HuH-7 (cell line): ENCODE results near the gene MAP7D1.
"Not testable (repeated sequence)": the region's sequence is repeated elsewhere in the genome, so short reads cannot be mapped to it uniquely, and the experiment has no call there.

Experiments
- DNase-seq: peaks from one replicate; pipeline ENCODE4 v3.0.0; 2011; ENCODE audit warnings: low spot score

The MAP7D1 gene

DNA sequence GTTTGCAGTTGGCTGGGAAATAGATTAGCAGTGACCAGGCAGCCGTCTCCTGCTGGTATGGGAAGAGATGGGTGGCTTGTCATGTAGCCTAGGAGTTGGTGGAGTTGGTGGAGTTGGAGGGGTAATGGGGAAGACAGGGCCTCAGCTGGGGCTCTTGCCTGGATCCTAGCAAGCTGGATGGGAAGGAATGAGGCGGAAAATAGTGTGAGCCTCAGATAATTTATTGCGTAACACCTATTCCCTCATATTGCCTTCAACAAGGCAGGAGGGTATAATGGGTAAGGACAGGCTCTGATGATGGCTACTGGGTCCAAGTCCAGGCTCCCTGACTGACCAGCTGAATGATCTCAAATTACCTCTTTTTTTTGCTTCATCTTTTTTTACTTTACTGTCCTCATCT, 12.6 kb downstream of the MAP7D1 start:
- DNase-seq: peak; percentile 52

DNA sequence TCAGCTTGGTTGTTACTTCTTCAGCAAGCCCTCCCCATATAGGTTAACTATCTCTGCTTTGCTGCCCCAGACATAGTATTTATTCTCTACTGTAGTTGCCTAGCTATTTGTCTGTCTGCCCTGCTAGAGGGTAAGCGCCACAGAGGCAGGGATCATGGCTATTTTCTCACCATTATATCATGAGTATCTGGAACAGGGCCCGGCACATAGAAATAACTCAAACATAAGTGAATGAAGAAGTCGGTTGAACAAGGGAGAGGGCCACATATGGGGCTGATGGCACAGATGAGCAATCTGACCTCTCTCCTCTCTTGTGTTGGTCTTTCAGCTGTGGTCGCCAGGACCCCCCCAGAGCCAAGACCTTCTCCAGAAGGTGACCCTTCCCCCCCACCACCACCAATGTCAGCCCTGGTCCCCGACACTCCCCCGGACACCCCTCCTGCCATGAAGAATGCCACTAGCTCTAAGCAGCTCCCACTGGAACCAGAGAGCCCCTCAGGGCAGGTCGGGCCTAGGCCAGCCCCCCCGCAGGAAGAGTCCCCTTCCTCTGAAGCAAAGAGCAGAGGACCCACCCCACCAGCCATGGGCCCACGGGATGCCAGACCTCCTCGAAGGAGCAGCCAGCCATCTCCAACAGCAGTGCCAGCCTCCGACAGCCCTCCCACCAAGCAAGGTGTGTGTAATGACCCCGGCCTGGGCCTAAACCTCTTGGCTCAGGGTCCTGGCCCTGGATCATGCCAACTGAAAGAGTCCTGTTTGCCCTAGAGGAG, 14.9 kb downstream of the MAP7D1 start:
- no peak for DNase-seq

DNA sequence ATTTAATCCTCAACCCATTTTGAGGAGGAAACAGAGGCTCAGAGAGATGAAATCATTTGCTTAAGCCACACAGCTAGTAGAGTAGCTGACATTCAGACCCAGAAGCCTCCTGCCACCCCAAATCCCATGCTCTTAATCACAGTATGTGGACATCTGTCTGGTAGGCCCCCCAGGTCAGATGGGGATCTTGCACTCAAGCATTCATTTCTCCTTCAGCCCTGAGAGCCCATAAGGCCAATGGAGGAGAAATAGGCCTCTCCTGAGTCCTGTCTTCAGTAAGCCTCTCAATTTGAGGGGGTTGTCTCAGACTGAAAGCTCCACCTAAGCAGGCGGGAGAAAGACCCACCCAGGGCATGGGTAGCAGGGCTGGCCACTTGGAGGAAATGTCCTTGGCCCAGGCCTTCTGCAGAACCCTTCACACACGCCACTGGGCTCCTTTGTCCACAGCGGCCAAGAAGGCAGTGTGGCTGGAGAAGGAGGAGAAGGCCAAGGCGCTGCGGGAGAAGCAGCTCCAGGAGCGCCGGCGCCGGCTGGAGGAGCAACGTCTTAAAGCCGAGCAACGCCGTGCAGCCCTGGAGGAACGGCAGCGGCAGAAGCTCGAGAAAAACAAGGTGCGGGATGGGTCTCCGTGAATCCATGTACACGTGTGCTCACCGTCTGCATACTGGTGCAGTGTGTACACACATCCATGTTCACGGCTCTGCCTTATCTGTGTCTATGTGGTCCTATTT, 16.2 kb downstream of the MAP7D1 start:
- no peak for DNase-seq

DNA sequence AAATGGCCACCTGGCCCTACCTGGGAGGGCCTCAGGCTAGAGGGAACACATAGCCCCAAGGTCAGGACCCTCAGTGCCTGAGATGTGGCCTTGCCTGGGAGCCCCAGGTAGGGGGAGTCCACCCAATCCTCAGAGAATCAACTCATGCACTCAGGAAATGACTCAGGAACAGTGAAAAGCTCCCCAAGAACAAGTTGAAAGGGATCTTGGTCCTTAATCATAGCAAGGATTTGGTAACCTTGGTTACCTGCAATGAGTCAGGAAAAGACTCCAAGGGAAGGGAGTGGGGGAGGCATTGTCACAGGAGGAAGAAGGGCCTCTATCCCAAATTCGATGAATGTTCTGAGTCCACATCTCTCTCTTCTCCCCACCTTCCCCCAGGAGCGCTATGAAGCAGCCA, 17.0 kb downstream of the MAP7D1 start:
- no peak for DNase-seq

DNA sequence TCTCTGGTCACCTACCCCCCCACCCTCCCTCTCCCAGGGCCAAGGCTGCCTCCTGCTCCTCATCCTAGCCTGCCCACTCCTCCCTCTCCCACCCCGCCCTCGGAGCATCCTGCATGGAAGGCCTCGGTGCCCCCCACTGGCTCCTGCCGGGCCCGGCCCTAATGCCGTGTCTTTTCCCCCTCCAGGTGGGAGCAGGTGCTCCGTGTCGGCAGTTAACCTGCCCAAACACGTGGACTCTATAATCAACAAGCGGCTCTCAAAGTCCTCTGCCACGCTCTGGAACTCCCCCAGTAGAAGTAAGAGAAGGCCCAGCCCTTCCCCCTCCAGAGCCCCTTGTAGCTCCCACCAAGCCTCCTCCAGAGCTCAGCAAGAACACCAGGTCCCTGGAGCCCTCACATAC, 18.8 kb downstream of the MAP7D1 start:
- no peak for DNase-seq

- DNase-seq: no peak
Observed at GRCh38 chr1:36175137-36176095, 19.5 kb downstream of the MAP7D1 start.

GRCh38 chr1:36176106-36176949, 20.4 kb downstream of the MAP7D1 start:
- no peak for DNase-seq

DNA sequence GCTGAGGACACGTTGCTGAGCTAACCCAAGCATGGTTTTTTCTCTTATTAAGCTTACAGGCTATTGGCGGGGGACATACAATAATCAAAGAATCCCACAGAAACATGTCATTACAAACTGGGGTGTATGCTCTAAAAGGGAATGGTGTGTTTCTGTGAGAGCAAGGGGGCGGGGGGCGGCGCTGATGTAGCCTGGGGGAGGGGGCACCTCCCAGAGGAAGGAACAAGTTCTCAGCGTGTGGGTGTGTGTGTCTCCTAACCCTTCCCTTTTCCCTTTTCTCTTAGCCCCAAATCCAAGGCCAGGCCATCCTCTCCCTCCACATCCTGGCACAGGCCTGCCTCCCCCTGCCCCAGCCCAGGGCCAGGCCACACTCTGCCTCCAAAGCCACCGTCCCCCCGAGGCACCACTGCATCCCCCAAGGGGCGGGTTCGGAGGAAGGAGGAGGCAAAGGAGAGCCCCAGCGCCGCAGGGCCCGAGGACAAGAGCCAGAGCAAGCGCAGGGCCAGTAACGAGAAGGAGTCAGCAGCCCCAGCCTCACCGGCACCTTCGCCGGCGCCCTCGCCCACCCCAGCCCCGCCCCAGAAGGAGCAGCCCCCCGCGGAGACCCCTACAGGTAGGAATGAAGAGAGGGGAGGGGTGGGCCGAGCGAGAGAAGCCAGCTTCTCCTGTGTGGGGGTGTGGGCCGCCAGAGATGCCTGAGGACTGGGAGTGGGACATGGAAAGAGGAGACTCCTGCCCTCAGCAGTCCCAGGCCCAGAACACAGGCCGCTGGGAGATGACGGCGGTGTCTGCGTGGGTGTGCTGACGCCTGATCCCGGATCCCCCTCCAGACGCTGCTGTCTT, 21.9 kb downstream of the MAP7D1 start:
- no peak for DNase-seq

GRCh38 chr1:36178471-36179219, 22.7 kb downstream of the MAP7D1 start:
- DNase-seq: no peak

DNA sequence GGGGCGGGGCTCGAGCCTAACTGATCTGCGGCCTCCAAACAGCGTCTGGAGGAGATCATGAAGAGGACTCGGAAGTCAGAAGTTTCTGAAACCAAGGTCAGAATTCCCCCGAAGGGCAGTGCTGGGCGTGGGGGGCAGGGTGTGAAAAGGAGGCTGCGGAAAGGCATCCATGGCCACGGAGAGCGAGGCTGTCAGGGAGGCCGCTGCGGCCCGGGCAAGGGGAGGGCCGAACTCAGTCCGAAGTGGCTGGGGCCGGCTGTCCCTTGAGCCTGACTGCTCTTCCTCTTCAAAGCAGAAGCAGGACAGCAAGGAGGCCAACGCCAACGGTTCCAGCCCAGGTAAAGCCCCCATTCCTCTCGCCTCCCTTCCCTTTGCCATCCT, 23.2 kb downstream of the MAP7D1 start:
- DNase-seq: no peak

- DNase-seq: no peak
Observed at GRCh38 chr1:36182734-36183133, 26.8 kb downstream of the MAP7D1 start.

DNA sequence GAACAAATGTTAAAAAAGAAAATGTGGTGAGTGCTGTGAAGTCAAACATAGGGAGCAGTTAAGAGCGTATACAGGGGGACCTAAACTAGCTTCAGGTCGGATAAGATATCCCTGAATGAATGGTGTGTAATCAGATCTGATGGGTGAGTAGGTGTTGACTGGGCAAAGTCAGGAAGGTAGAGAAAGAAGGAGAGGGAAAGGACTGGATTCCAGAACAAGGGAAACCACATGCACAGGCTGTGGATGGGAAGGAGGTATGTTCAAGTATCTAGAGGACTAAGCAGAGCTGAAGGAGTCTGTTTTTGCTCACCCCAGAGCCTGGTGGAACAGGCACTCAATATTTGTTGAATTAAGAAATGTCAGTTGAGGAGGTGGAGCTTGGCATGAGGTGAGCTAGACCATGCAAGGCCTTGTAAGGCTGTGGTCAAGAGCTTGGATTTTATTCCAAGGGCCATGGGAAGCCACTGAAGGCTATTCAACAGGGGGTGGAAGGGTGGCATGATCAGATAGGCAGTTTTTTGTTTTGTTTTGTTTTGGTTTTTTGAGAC, 27.4 kb downstream of the MAP7D1 start:
- DNase-seq: no peak

DNA sequence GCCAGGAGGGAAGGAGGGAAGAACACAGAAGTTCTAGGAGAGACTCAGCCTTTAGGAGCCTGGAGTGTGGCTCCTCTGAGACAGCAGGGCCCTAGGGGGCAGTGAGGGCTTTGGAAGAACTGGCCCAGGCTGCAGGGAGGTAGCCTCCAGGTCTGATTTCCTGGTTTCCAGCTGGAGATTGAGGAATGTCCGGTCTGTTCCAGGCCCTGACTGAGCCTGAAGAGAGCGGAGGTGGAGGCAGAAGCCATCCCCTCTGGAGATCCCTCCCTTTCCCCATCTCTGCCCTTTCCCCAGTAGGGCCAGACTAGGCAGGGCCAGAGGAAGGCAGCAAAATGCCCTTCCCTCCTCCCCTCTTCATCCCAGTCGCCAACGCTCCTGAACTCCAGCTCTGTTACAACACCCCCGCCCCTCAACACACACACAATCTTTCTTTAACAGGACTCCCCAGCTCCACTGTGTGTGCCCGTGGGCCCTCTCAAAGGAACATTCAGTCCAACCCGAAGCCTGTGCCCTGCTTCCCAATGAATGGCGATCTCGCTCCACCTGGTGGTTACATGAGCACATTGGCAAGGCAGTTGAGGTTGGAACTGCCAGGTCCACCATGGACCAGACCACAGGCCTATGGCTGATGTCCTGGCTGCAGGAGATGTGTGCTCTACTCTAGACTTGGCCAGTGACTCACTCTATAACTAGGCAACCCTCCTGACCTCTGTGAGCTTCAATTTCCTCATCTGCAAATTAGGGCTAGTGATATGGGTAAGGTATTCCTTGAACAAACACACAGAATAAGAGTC, 32.0 kb downstream of the MAP7D1 start:
- DNase-seq: peak; percentile 86

DNA sequence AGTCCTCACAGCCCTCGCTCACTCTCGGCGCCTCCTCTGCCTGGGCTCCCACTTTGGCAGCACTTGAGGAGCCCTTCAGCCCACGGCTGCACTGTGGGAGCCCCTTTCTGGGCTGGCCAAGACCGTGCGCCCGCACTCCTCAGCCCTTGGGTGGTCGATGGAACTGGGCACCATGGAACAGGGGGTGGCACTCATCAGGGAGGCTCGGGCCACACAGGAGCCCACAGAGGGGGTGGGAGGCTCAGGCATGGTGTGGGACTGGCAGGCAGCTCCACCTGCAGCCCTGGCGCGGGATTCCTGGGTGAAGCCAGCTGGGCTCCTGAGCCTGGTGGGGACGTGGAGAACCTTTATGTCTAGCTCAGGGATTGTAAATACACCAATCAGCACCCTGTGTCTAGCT, 40.8 kb downstream of the MAP7D1 start:
- DNase-seq: not testable (repeated sequence)

DNA sequence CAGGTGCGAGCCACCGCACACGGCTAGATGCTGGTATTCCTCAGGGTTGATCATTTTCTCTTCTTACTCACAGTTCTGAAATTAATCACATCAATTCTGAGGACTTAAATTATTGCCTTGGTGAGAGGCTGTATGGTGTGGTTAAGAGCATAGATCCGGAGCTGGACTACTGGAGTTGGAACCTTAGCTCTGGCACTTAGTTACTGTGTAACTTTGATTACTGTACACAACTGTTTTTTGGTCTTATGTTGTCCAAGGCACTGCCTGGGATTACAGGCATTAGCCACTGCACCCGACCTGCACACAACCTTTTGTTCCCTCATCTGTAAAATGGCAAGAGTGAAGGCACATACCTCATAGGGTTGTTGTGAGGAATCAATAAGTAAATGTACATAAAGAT, 42.7 kb downstream of the MAP7D1 start:
- DNase-seq: no peak

GRCh38 chr1:36199934-36200741, 44.2 kb downstream of the MAP7D1 start:
- no peak for DNase-seq

GRCh38 chr1:36203027-36203553, 47.1 kb downstream of the MAP7D1 start:
- no peak for DNase-seq
